Fibroblast of villous mesenchyme (primary cell): ENCODE measurements around the gene PEAK1. TPM values are rescaled to one million over a fixed set of nuclear protein-coding genes. Genes with fewer than 3 reads are reported as not detected.

Experiments
- DNase-seq: peaks from one replicate; pipeline ENCODE4 v3.0.0-alpha.2; 2010; ENCODE audit warnings: low read depth
- H3K4me3 ChIP-seq: 2 replicates; pipeline ENCODE4 v1.5.1; 2011; ENCODE audit warnings: low read depth, mild to moderate bottlenecking, low read length
- total RNA-seq: library from RNA; depleted of rRNA; stranded (reverse); fragments of >200 nt; gene quantifications from 2 replicates; pipeline ENCODE4 v1.2.3, GENCODE V29; 2012
- TF ChIP-seq, protein P1 (sequence below): IDR thresholded peaks from 2 replicates; pipeline ENCODE4 v1.5.1; 2012; ENCODE audit warnings: low read depth, mild to moderate bottlenecking, low read length; ENCODE audit not compliant: insufficient read depth

PEAK1 gene
- total RNA-seq, 1 donor = 77.3 TPM

DNA sequence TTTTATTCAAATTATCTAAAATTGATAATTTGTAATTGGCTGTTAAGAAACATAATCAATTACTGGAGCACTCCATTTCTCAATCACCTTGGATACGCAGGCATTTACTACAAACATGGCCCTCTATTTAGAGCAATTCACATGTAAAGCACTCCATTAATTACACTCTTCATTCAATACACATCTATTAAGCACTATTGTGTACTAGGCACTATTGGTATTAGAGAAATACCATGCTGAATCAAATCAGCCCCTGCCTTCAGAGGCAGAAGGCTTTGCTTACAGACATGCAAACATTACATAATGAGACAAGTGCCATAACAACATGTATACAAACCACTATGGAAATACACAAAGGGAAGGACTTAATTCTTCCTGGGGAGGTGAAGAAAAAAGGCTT is 69.1 kb downstream of the PEAK1 start:
- no peak for DNase-seq
- H3K4me3 ChIP-seq = no peak overlapping the region
- TF ChIP-seq, protein P1, sequence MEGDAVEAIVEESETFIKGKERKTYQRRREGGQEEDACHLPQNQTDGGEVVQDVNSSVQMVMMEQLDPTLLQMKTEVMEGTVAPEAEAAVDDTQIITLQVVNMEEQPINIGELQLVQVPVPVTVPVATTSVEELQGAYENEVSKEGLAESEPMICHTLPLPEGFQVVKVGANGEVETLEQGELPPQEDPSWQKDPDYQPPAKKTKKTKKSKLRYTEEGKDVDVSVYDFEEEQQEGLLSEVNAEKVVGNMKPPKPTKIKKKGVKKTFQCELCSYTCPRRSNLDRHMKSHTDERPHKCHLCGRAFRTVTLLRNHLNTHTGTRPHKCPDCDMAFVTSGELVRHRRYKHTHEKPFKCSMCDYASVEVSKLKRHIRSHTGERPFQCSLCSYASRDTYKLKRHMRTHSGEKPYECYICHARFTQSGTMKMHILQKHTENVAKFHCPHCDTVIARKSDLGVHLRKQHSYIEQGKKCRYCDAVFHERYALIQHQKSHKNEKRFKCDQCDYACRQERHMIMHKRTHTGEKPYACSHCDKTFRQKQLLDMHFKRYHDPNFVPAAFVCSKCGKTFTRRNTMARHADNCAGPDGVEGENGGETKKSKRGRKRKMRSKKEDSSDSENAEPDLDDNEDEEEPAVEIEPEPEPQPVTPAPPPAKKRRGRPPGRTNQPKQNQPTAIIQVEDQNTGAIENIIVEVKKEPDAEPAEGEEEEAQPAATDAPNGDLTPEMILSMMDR = no peak

DNA sequence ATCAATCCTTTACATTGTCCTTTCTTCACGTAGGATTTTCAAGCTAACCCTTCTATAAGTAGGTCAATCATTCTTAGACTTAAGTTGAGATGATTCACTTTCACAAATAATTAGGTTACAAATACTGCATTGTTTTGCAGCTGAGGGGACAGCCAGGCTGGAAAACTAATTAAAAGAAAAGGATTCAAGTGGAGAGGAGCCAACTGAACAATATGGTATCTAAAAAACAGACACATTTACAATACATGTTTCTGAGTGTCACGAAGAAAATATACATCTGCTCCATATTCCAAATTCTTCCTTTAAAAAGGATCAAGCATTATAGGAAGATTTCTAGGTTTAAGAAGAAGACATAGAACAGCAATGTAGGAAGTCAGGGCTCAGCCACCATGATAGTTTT is 70.2 kb downstream of the PEAK1 start:
- no peak for DNase-seq
- TF ChIP-seq, protein P1 = no peak
- no peak overlapping the region for H3K4me3 ChIP-seq

DNA sequence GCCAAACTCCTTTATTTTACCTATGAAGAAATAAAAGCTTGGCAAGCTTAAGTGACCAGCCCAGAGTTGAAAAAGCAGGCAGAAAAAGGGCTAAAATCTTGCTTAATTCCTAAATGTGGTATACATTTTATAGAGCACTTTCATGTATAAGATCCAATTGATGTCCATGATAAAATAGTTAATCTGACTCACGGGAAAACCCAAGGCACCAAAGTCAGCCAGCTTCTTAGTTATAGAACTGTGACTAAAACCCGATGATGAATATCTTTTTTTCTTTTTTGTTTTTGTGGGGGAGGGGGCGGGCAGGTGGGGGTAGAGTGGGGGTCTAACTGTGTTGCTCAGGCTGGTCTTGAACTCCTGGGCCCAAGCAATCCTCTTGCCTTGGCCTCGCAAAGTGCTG is 71.4 kb downstream of the PEAK1 start:
- TF ChIP-seq, protein P1 = no peak
- H3K4me3 ChIP-seq = no peak overlapping the region
- DNase-seq = no peak

DNA sequence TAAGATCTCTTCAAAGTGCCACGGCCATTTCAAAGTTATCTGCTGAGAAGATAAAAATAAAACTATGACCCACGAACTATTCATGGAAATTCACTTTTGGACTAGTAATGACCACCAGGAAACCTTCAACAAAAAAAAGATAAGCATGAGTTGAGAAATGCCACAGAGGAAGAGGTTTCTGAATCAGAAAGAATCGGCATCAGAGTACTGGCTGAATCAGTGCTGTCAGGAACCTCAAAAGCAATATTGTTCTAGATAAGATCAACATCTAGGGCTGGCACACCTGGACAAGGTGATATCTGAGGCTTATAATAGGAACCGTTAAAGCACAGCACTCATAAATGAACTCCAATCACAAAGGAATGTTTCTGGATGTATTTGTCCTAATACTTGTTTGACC is 72.7 kb downstream of the PEAK1 start:
- DNase-seq = no peak
- TF ChIP-seq, protein P1 = no peak
- H3K4me3 ChIP-seq = no peak overlapping the region

DNA sequence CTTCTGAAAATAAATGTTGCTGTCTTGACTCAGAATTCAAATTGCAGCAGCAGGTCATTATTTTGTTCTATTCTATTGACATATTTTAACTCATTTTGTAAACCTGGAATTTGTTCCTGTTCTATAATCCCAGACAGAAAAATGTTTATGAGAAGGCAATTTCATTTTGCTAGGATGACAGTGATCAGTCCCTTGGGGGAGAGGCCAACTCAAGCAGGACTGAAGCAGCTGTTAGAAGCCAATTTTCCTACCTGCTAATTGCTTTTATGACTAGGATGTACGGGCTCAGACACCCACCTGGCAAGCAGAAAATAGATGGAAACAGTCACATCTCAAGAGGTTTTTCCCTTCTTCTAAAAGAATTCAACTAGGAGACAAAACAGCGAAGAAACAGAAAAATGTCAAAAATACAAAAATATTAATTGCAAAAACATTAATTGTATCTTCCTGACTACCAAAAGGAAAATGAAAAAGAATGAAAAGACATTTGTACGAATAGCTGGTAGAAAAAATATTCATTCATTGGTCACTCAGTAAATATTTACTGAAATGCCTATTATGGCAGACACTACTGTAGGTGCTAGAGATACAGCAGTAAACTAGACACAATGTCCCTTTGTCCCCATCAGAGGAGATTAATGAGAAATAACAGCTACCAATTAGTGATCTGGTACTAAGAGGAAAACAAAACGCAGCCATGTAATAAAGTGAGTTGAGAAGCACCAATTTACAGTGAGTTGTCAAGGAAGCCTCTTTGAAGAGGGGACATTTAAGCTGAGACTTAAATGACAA is 73.5 kb downstream of the PEAK1 start:
- no peak overlapping the region for H3K4me3 ChIP-seq
- DNase-seq = no peak
- TF ChIP-seq, protein P1 = no peak

DNA sequence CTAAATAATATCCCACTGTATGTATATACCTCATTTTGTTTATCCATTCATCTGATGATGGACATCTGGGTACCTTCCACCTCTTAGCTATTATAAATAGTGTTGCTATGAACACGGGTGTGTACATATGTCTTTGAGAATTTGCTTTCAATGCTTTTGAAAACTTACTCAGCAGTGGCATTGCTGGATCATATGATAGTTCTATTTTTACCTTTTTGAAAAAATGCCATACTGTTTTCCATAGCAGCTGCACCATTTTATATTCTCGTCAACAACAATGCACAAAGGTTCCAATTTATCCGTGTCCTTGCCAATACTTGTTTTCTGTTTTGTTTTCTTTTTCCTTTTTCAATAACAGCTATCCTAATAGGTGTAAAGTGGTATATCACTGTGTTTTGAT is 77.1 kb downstream of the PEAK1 start:
- no peak for DNase-seq
- TF ChIP-seq, protein P1 = no peak
- H3K4me3 ChIP-seq = no peak overlapping the region

DNA sequence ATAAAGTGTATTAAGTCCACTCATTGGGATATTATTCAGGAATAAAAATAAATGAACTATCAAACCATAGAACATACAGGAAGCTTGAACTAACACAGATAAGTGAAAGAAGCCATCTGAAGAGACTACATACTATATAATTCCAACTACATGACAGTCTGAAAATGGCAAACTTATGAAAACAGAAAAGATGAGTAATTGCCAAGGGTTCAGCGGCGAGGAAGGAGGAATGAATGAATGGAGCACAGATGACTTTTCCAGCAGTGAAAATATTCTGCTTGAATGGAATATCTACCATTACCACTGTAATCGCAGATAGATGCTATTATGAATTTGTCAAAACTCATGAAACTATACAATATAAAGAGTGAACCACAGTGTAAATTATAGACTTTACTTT is 79.7 kb downstream of the PEAK1 start:
- DNase-seq = no peak
- TF ChIP-seq, protein P1 = no peak
- no peak overlapping the region for H3K4me3 ChIP-seq
